Measurements from ENCODE around the gene ATP5F1D. TPM values are rescaled to one million over a fixed set of nuclear protein-coding genes. Genes with fewer than 3 reads are reported as not detected.

Gene ATP5F1D
- total and polyA plus RNA-seq, 2 of the 13 experiments (the other 11 are each of a cell fraction or from before 2014, with no cell fraction given), result 39.4 to 78.7 TPM

DNA sequence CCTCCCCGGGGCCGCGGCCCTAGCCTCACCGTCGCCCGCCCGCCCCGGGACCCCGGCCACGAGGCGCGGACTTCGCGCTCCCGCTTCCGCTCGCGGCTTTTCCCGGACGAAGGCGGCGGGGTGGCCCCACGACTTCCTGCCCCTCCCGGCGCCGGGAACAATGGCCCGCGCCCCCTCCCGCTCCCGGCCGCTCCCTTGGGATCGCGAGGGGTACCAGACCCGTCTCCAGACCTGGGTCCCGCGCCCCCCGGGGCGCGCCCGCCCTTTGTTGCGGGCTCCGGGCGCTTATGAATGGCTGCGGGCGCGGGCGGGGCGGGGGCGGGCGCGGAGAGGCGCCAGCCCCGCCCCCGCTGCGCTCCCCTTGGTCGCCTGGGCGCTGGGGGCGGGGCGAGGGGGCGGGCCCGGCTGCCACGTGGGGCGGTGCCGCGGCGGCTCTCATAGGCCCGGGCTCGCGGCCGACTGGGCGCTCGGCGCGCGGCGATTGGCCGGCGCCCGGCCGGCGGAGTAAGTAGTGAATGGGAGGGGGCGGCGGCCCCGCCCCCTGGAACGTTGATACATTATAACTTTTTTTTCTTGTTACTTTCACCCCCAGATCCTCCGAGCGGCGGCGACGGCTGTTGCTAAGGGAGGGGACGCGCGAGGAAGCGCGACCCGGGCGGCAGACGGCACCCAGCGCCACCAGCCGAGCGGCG lies 7.9 kb downstream of the ATP5F1D start:
- no TSS peak for BruUV-seq (replicated peaks)
- Histone ChIP-seq H3K36me3 (replicated peaks in 1 of 2; ENCODE audit: control insufficient read depth in 1 of 2, insufficient read depth in 2 of 2, low read length in 2 of 2) (peaks cover 3 to 14% of the 10 kb centered on the region in 2 experiments; a peak in 4 of 5 replicates), H3K9ac (ENCODE audit: insufficient read depth, low read depth, low read length) (peak overlapping the region; percentile 92), H4K20me1 (ENCODE audit: insufficient read depth, low read length) (peaks cover 25% of the 10 kb centered on the region; the same call in 1 of the 2 replicates), H3K27ac (ENCODE audit: extremely low read length, insufficient read depth, low read length) (peak overlapping the region; percentile 98), H3K79me2 (ENCODE audit: insufficient read depth, low read length) (peaks cover 26% of the 10 kb centered on the region), H3K4me1 (ENCODE audit: insufficient read depth, low read length) (peaks cover 51% of the 10 kb centered on the region), H2AFZ (ENCODE audit: low read length) (no peak overlapping the region), H3K9me3 (ENCODE audit: low read length) (no peaks in the 10 kb centered on the region), H3K4me3 (replicated peaks in 1 of 3; ENCODE audit: insufficient read depth in 1 of 3, low read depth in 2 of 3, low read length in 3 of 3) (peak overlapping the region; percentile 86 to 90 (median 88); a peak in 5 of 6 replicates), H3K4me2 (ENCODE audit: low read depth, low read length) (peak overlapping the region; percentile 58), H3K27me3 (ENCODE audit: control insufficient read depth in 1 of 2, insufficient read depth in 2 of 2, low read length in 2 of 2) (no peaks in the 10 kb centered on the region; a peak in 1 of 5 replicates)
- intact Hi-C loops (cut with micrococcal nuclease; ENCODE audit: unreplicated experiment), result no loop called here
- WGBS (ENCODE audit: low lambda C conversion rate), result 1% methylated on average over 14 of the region's 102 CpGs
- peak; percentile 89 for DNase-seq (ENCODE audit: low spot score)
- no peak for FAIRE-seq
- ChIA-PET POLR2A (interaction anchor here (13.7 kb wide), 1 partner anchor 15 kb away, joined by 668 read pairs; the partner anchor contains the start of gene CIRBP), CTCF (ENCODE audit: low intra/inter-chr PET ratio, low total read pairs) (no interaction called here)
- ATAC-seq, result no peak
- in situ Hi-C loops (cut with HindIII; ENCODE audit: extremely low pct_ligation_motif_present, low pct_unique_long_range_greater_than_20kb), result no loop called here
- TF ChIP-seq, protein P1, sequence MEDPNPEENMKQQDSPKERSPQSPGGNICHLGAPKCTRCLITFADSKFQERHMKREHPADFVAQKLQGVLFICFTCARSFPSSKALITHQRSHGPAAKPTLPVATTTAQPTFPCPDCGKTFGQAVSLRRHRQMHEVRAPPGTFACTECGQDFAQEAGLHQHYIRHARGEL (CRISPR knock-in tag; IDR thresholded peaks at IDR 0.05), result no peak
- TF ChIP-seq RARG (CRISPR knock-in tag; IDR thresholded peaks at IDR 0.05; ENCODE audit: low read depth) (0 out of 2 replicates have a peak, but pooled peaks have one; percentile 35), FOXA3 (CRISPR knock-in tag; IDR thresholded peaks at IDR 0.05) (no peak), DR1 (CRISPR knock-in tag; IDR thresholded peaks at IDR 0.05) (peak; percentile 40; the same call in 1 of the 2 replicates), ZNF790 (CRISPR knock-in tag; IDR thresholded peaks at IDR 0.05; ENCODE audit: borderline replicate concordance) (peak; percentile 68; the same call in 1 of the 2 replicates), MEIS2 (CRISPR knock-in tag; IDR thresholded peaks at IDR 0.05) (0 out of 2 replicates have a peak, but pooled peaks have one; percentile 15), BATF2 (CRISPR knock-in tag; IDR thresholded peaks at IDR 0.05) (0 out of 2 replicates have a peak, but pooled peaks have one; percentile 48), ZNF138 (CRISPR knock-in tag; IDR thresholded peaks at IDR 0.05; ENCODE audit: low read depth) (0 out of 2 replicates have a peak, but pooled peaks have one; percentile 40), ZNF841 (CRISPR knock-in tag; IDR thresholded peaks at IDR 0.05; ENCODE audit: borderline replicate concordance) (0 out of 2 replicates have a peak, but pooled peaks have one; percentile 18), BRF2 (CRISPR knock-in tag; IDR thresholded peaks at IDR 0.05) (peak; percentile 76), ARNT2 (CRISPR knock-in tag; IDR thresholded peaks at IDR 0.05; ENCODE audit: low read depth) (peak; percentile 81), NFYC (CRISPR knock-in tag; IDR thresholded peaks at IDR 0.05) (peak; percentile 31; the same call in 1 of the 2 replicates), ZNF598 (CRISPR knock-in tag; IDR thresholded peaks at IDR 0.05; ENCODE audit: borderline replicate concordance) (no peak), FLYWCH1 (CRISPR knock-in tag; IDR thresholded peaks at IDR 0.05) (0 out of 2 replicates have a peak, but pooled peaks have one; percentile 12), ZSCAN21 (CRISPR knock-in tag; IDR thresholded peaks at IDR 0.05; ENCODE audit: borderline replicate concordance) (no peak; the same call in 1 of the 2 replicates), ZC3H13 (CRISPR knock-in tag; IDR thresholded peaks at IDR 0.05) (no peak)
- TF ChIP-seq, protein P2, sequence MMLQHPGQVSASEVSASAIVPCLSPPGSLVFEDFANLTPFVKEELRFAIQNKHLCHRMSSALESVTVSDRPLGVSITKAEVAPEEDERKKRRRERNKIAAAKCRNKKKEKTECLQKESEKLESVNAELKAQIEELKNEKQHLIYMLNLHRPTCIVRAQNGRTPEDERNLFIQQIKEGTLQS (CRISPR knock-in tag; IDR thresholded peaks at IDR 0.05), result peak; percentile 24; the same call in 1 of the 2 replicates
- TF ChIP-seq, protein P3, sequence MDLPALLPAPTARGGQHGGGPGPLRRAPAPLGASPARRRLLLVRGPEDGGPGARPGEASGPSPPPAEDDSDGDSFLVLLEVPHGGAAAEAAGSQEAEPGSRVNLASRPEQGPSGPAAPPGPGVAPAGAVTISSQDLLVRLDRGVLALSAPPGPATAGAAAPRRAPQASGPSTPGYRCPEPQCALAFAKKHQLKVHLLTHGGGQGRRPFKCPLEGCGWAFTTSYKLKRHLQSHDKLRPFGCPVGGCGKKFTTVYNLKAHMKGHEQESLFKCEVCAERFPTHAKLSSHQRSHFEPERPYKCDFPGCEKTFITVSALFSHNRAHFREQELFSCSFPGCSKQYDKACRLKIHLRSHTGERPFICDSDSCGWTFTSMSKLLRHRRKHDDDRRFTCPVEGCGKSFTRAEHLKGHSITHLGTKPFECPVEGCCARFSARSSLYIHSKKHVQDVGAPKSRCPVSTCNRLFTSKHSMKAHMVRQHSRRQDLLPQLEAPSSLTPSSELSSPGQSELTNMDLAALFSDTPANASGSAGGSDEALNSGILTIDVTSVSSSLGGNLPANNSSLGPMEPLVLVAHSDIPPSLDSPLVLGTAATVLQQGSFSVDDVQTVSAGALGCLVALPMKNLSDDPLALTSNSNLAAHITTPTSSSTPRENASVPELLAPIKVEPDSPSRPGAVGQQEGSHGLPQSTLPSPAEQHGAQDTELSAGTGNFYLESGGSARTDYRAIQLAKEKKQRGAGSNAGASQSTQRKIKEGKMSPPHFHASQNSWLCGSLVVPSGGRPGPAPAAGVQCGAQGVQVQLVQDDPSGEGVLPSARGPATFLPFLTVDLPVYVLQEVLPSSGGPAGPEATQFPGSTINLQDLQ (CRISPR knock-in tag; IDR thresholded peaks at IDR 0.05), result 0 out of 2 replicates have a peak, but pooled peaks have one; percentile 42

All from HepG2 (cell line).